ENCODE results near the gene ATP6AP2.

Gene ATP6AP2

GRCh38 chrX:40580537-40581335 lies at the start of gene ATP6AP2:
ATP6AP2 (plus strand) TSS chrX:40580970; CDS start chrX:40581066, 96 bp downstream.
- TF ChIP-seq CTCF (IDR thresholded peaks at IDR 0.05; ENCODE audit: borderline replicate concordance, insufficient read depth, low read depth, low read length), result no peak
- H3K4me3 ChIP-seq (ENCODE audit: low read depth, low read length), result peak within 1 kb of the TSS; percentile 79

- H3K4me3 ChIP-seq (ENCODE audit: low read depth, low read length), result no peak overlapping the region
- TF ChIP-seq CTCF (IDR thresholded peaks at IDR 0.05; ENCODE audit: borderline replicate concordance, insufficient read depth, low read depth, low read length), result no peak
These were observed 49.5 kb upstream of the ATP6AP2 start for GRCh38 chrX:40531056-40531826.

- no peak overlapping the region for H3K4me3 ChIP-seq (ENCODE audit: low read depth, low read length)
- TF ChIP-seq CTCF (IDR thresholded peaks at IDR 0.05; ENCODE audit: borderline replicate concordance, insufficient read depth, low read depth, low read length), result no peak
These were observed 43.5 kb upstream of the ATP6AP2 start for GRCh38 chrX:40537310-40537709.

GRCh38 chrX:40538406-40538805 lies 42.4 kb upstream of the ATP6AP2 start:
- no peak for TF ChIP-seq CTCF (IDR thresholded peaks at IDR 0.05; ENCODE audit: borderline replicate concordance, insufficient read depth, low read depth, low read length)
- H3K4me3 ChIP-seq (ENCODE audit: low read depth, low read length), result no peak overlapping the region

- TF ChIP-seq CTCF (IDR thresholded peaks at IDR 0.05; ENCODE audit: borderline replicate concordance, insufficient read depth, low read depth, low read length), result peak; percentile 54; the same call in 1 of the 2 replicates
- H3K4me3 ChIP-seq (ENCODE audit: low read depth, low read length), result no peak overlapping the region
These were observed 41.3 kb upstream of the ATP6AP2 start for GRCh38 chrX:40539214-40540142.

GRCh38 chrX:40542208-40542607 lies 38.6 kb upstream of the ATP6AP2 start:
- no peak for TF ChIP-seq CTCF (IDR thresholded peaks at IDR 0.05; ENCODE audit: borderline replicate concordance, insufficient read depth, low read depth, low read length)
- H3K4me3 ChIP-seq (ENCODE audit: low read depth, low read length), result no peak overlapping the region

All from GM12875 (cell line).